ENCODE results near the gene KRTAP4-7.

DNA sequence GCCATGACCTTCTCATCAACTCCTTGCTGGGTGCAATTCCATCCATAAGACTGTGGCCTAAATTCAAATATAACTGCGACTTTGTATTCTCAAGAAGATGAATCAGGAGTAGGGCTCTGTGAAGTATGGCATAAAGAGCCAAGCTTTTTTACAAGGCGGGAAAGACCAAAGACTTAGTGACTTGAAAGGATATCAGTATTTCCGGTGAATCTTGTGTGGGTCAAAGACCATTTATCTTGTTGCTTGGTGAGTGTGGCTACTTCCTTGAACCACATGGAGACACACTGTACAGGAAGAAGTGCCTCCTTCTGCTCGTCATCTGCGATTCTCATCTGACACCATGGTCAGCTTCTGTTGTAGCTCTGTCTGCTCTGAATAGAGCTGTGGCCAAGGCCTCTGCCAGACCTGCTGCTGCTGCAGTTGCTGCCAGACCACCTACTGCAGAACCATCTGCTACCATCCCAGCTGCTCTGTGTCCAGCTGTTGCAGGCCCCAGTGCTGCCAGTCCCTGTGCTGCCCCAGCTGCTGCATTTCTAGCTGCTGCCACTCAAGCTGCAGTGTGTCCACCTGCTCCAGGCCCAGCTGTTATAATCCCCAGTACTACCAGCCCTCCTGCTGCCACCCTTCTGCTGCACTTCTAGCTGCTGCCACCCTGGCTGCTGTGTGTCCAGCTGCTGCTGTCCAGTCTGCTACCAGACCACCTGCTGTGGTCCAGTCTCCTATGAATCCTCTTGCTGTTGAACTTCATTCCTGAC lies 12.2 kb upstream of the KRTAP4-7 start:
- TF ChIP-seq POLR2AphosphoS5 (IDR thresholded peaks at IDR 0.05; ENCODE audit: low read depth) (no peak), NANOG (IDR thresholded peaks at IDR 0.05; ENCODE audit: borderline replicate concordance) (no peak), CREB1 (CRISPR knock-in tag; IDR thresholded peaks at IDR 0.05; ENCODE audit: low read depth) (no peak)
- TF ChIP-seq, protein P1, sequence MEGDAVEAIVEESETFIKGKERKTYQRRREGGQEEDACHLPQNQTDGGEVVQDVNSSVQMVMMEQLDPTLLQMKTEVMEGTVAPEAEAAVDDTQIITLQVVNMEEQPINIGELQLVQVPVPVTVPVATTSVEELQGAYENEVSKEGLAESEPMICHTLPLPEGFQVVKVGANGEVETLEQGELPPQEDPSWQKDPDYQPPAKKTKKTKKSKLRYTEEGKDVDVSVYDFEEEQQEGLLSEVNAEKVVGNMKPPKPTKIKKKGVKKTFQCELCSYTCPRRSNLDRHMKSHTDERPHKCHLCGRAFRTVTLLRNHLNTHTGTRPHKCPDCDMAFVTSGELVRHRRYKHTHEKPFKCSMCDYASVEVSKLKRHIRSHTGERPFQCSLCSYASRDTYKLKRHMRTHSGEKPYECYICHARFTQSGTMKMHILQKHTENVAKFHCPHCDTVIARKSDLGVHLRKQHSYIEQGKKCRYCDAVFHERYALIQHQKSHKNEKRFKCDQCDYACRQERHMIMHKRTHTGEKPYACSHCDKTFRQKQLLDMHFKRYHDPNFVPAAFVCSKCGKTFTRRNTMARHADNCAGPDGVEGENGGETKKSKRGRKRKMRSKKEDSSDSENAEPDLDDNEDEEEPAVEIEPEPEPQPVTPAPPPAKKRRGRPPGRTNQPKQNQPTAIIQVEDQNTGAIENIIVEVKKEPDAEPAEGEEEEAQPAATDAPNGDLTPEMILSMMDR (conservative IDR thresholded peaks at IDR 0.05; ENCODE audit: low read depth in 2 of 2) = no peak

Data from GM23338 (cell line).